NB4 (cell line): ENCODE data around the gene CFAP300.

Source experiments
- CTCF ChIP-seq: IDR thresholded peaks from one replicate; pipeline ENCODE4 v1.5.1; 2012; ENCODE audit warnings: low read depth, low read length
- POLR2A ChIP-seq: IDR thresholded peaks from 2 replicates; pipeline ENCODE4 v1.6.1; 2011; ENCODE audit warnings: mild to moderate bottlenecking; ENCODE audit not compliant: insufficient read length; ENCODE audit errors: extremely low read depth

DNA sequence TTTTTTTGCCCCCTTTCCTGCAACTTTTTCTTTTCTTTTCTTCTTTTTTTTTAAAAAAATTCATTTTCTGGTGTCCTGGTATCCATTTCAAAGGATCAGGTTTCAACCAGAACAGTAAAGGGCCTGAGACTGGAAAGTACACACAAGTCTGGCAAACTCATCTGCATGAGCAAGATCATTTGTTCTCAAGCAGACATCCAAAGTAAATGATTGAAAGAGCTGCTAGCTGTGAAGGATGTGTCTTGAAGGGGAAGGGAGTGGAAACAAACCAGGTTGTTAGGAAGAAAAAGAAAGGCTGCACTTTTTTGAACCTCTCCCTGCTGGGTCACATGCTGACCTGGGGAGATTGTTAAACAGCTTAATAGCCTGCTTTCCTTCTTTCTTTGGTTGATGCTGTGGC is 68.3 kb downstream of the CFAP300 start:
- TF ChIP-seq CTCF (no peak), POLR2A (no peak)
